ENCODE results near the gene ADAM19. TPM values are rescaled to one million over a fixed set of nuclear protein-coding genes. Genes with fewer than 3 reads are reported as not detected.

The ADAM19 gene
- total and polyA plus RNA-seq, 9 donors, result 1.6 to 11.6 (median 3.0) TPM

GRCh38 chr5:157505496-157505895, 70.1 kb downstream of the ADAM19 start:
- H3K27me3 ChIP-seq, result no peaks in the 10 kb centered on the region
- no peak overlapping the region for H3K27ac ChIP-seq
- no peaks in the 10 kb centered on the region for H3K36me3 ChIP-seq
- DNase-seq, result no peak
- TF ChIP-seq EP300 (IDR thresholded peaks at IDR 0.05) (no peak), POLR2A (IDR thresholded peaks at IDR 0.05) (no peak)
- no peaks in the 10 kb centered on the region for H3K9me3 ChIP-seq
- intact Hi-C loops (cut with DNase I), result no loop called here
- WGBS, 3 donors, result 92 to 97% (median 96%) methylated on average over 6 of the region's 6 CpGs
- H3K4me1 ChIP-seq (ENCODE audit: insufficient read depth), result no peaks in the 10 kb centered on the region
- no peak overlapping the region for H3K4me3 ChIP-seq

- 86 to 93% (median 91%) methylated on average over 8 of the region's 8 CpGs for WGBS, 3 donors
- no peak for TF ChIP-seq EP300 (IDR thresholded peaks at IDR 0.05)
- no peak for TF ChIP-seq CTCF (IDR thresholded peaks at IDR 0.05)
- no peak for TF ChIP-seq POLR2A (IDR thresholded peaks at IDR 0.05)
- intact Hi-C loops (cut with DNase I), result no loop called here
- Histone ChIP-seq H3K27me3 (no peaks in the 10 kb centered on the region), H3K27ac (no peak overlapping the region), H3K36me3 (no peaks in the 10 kb centered on the region), H3K9me3 (no peaks in the 10 kb centered on the region), H3K4me1 (ENCODE audit: insufficient read depth) (no peaks in the 10 kb centered on the region), H3K4me3 (no peak overlapping the region)
- DNase-seq, result no peak
These were observed 71.5 kb downstream of the ADAM19 start for GRCh38 chr5:157504053-157504452.

- no peaks in the 10 kb centered on the region for H3K27me3 ChIP-seq
- TF ChIP-seq EP300 (IDR thresholded peaks at IDR 0.05) (no peak), CTCF (IDR thresholded peaks at IDR 0.05) (no peak), POLR2A (IDR thresholded peaks at IDR 0.05) (no peak)
- H3K27ac ChIP-seq, result no peak overlapping the region
- H3K36me3 ChIP-seq, result no peaks in the 10 kb centered on the region
- 48 to 58% (median 50%) methylated on average over 8 of the region's 8 CpGs for WGBS, 3 donors
- no peaks in the 10 kb centered on the region for H3K9me3 ChIP-seq
- intact Hi-C loops (cut with DNase I), result no loop called here
- no peaks in the 10 kb centered on the region for H3K4me1 ChIP-seq (ENCODE audit: insufficient read depth)
- no peak for DNase-seq
- no peak overlapping the region for H3K4me3 ChIP-seq
These were observed 73.4 kb downstream of the ADAM19 start for GRCh38 chr5:157502143-157502647.

- Histone ChIP-seq H3K4me3 (no peak overlapping the region), H3K9me3 (no peaks in the 10 kb centered on the region), H3K4me1 (ENCODE audit: insufficient read depth) (no peaks in the 10 kb centered on the region), H3K27me3 (no peaks in the 10 kb centered on the region), H3K27ac (no peak overlapping the region), H3K36me3 (no peaks in the 10 kb centered on the region)
- WGBS, 3 donors, result 76 to 83% (median 80%) methylated on average over 10 of the region's 10 CpGs
- TF ChIP-seq POLR2A (IDR thresholded peaks at IDR 0.05) (no peak), CTCF (IDR thresholded peaks at IDR 0.05) (no peak), EP300 (IDR thresholded peaks at IDR 0.05) (no peak)
- intact Hi-C loops (cut with DNase I), result no loop called here
- no peak for DNase-seq
These were observed 77.5 kb downstream of the ADAM19 start for GRCh38 chr5:157497875-157498611.

- intact Hi-C loops (cut with DNase I), result no loop called here
- H3K27ac ChIP-seq, result no peak overlapping the region
- no peaks in the 10 kb centered on the region for H3K4me1 ChIP-seq (ENCODE audit: insufficient read depth)
- DNase-seq, result no peak
- TF ChIP-seq EP300 (IDR thresholded peaks at IDR 0.05) (no peak), CTCF (IDR thresholded peaks at IDR 0.05) (no peak), POLR2A (IDR thresholded peaks at IDR 0.05) (no peak)
- no peaks in the 10 kb centered on the region for H3K9me3 ChIP-seq
- no peaks in the 10 kb centered on the region for H3K27me3 ChIP-seq
- 93 to 94% (median 93%) methylated on average over 8 of the region's 8 CpGs for WGBS, 3 donors
- H3K36me3 ChIP-seq, result no peaks in the 10 kb centered on the region
- H3K4me3 ChIP-seq, result no peak overlapping the region
These were observed 78.7 kb downstream of the ADAM19 start for GRCh38 chr5:157496864-157497263.

Data from ovary (tissue), 9 donors.